ENCODE measurements around the gene CARMIL3. TPM values are rescaled to one million over a fixed set of nuclear protein-coding genes. Genes with fewer than 3 reads are reported as not detected.

CARMIL3 gene
- total and polyA plus RNA-seq, 2 of the 8 experiments (the other 6 are each of a cell fraction or from before 2014, with no cell fraction given), result 6.0 to 9.0 TPM

GRCh38 chr14:24072881-24073877 is 21.4 kb downstream of the CARMIL3 start (continued):
- no peak for TF ChIP-seq PHF8 (conservative IDR thresholded peaks at IDR 0.05; ENCODE audit: low read depth, low read length)
- TF ChIP-seq SIX5 (IDR thresholded peaks at IDR 0.05; ENCODE audit: low read depth, low read length), result no peak
- TF ChIP-seq ASH2L (IDR thresholded peaks at IDR 0.05; ENCODE audit: low read length), result no peak
- no peak for TF ChIP-seq TAF7 (optimal IDR thresholded peaks at IDR 0.05; ENCODE audit: borderline replicate concordance, low read depth, low read length)
- no peak for TF ChIP-seq RBBP5 (IDR thresholded peaks at IDR 0.05; ENCODE audit: borderline replicate concordance, low read depth, low read length)
- no peak for TF ChIP-seq SAP30 (IDR thresholded peaks at IDR 0.05; ENCODE audit: insufficient read depth, insufficient replicate concordance, low read length)
- no peak for TF ChIP-seq TEAD4 (IDR thresholded peaks at IDR 0.05; ENCODE audit: low read depth, low read length)
- no peak for TF ChIP-seq EZH2 (IDR thresholded peaks at IDR 0.05; ENCODE audit: low read depth, low read length, severe bottlenecking)

Data from H1 (cell line).